ENCODE data around the gene RRBP1.

RRBP1 gene

DNA sequence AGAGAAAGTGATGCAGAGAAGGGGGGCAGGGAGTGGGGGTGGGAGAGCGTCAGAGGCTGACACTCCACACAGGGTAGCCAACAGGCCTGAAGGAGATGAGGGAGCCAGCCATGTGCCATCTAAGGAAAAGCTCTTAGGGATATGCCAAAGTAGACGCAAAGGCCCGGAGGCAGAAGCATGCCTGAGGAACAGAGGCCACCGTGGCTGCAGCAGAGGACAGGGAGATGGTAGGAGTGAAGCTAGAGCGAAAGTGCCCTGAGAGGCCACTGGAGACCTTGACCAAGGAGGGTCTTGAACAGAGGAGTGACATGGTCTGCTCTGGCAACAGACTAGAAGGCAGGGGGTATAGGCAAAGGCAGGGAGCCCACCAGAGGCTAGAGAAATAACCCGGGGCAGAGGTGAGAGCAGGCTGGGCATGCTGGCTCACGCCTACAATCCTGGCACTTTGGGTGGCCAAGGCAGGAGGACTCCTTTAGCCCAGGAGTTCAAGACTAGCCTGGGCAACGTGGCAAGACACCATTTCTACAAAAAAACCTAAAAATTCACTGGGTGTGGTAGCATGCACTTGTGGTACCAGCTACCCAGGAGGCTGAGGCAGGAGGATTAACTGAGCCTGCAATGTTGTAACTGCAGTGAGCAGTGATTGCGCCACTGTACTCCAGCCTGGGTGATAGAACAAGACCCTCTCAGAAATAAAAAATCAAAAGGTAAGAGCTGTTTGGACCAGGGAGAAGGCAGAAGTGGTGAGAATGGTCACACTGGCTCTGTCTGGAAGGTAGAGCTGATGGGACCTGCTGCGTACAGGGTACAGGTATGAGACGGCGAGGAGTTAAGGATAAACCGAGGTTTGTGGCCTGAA lies 6.3 kb downstream of the RRBP1 start:
- peaks cover 7% of the 10 kb centered on the region for H3K4me1 ChIP-seq (ENCODE audit: insufficient read depth, poor library complexity, severe bottlenecking)

GRCh38 chr20:17674722-17675518 lies 7.1 kb downstream of the RRBP1 start:
- no peaks in the 10 kb centered on the region for H3K9me3 ChIP-seq (ENCODE audit: severe bottlenecking)
- peaks cover 6% of the 10 kb centered on the region for H3K4me1 ChIP-seq (ENCODE audit: insufficient read depth, poor library complexity, severe bottlenecking)
- no peak for ATAC-seq (ENCODE audit: low read depth)
- peaks cover 76% of the 10 kb centered on the region for H3K36me3 ChIP-seq (ENCODE audit: low read depth)
- H3K27me3 ChIP-seq (ENCODE audit: insufficient read depth, poor library complexity, severe bottlenecking) = no peaks in the 10 kb centered on the region
- DNase-seq (ENCODE audit: low spot score) = peak; percentile 23
- TF ChIP-seq, protein P1, sequence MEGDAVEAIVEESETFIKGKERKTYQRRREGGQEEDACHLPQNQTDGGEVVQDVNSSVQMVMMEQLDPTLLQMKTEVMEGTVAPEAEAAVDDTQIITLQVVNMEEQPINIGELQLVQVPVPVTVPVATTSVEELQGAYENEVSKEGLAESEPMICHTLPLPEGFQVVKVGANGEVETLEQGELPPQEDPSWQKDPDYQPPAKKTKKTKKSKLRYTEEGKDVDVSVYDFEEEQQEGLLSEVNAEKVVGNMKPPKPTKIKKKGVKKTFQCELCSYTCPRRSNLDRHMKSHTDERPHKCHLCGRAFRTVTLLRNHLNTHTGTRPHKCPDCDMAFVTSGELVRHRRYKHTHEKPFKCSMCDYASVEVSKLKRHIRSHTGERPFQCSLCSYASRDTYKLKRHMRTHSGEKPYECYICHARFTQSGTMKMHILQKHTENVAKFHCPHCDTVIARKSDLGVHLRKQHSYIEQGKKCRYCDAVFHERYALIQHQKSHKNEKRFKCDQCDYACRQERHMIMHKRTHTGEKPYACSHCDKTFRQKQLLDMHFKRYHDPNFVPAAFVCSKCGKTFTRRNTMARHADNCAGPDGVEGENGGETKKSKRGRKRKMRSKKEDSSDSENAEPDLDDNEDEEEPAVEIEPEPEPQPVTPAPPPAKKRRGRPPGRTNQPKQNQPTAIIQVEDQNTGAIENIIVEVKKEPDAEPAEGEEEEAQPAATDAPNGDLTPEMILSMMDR (IDR thresholded peaks at IDR 0.05; ENCODE audit: poor library complexity, severe bottlenecking) = no peak
- H3K4me3 ChIP-seq (ENCODE audit: severe bottlenecking) = no peak overlapping the region
- H3K27ac ChIP-seq (ENCODE audit: poor library complexity, severe bottlenecking) = no peak overlapping the region

More for the DNA sequence above, 6.3 kb downstream of the RRBP1 start:
- no peaks in the 10 kb centered on the region for H3K9me3 ChIP-seq (ENCODE audit: severe bottlenecking)
- no peak overlapping the region for H3K27ac ChIP-seq (ENCODE audit: poor library complexity, severe bottlenecking)
- ATAC-seq (ENCODE audit: low read depth) = no peak
- DNase-seq (ENCODE audit: low spot score) = peak; percentile 30
- peaks cover 72% of the 10 kb centered on the region for H3K36me3 ChIP-seq (ENCODE audit: low read depth)
- H3K4me3 ChIP-seq (ENCODE audit: severe bottlenecking) = no peak overlapping the region
- TF ChIP-seq, protein P1 (IDR thresholded peaks at IDR 0.05; ENCODE audit: poor library complexity, severe bottlenecking) = no peak
- no peaks in the 10 kb centered on the region for H3K27me3 ChIP-seq (ENCODE audit: insufficient read depth, poor library complexity, severe bottlenecking)

DNA sequence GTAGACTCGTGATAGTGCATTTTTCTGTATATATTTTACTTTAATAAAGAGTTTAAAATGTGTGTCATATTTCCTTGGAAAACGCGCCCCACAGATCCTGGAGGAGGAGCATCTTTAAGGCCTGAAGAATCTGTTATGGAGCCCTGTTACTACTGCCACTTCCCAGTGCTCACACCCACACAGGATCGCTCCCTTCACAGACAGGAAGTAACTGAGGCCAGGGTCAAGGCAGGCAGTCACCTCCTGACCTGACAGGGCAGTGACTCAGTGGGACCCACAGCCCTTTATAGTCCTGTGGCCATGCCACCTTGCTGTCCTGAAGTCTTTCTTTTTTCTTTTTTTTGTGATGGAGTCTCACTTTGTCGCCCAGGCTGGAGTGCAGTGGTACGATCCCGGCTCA lies 9.0 kb downstream of the RRBP1 start:
- DNase-seq (ENCODE audit: low spot score) = peak; percentile 23
- Histone ChIP-seq H3K9me3 (ENCODE audit: severe bottlenecking) (no peaks in the 10 kb centered on the region), H3K27ac (ENCODE audit: poor library complexity, severe bottlenecking) (no peak overlapping the region), H3K36me3 (ENCODE audit: low read depth) (peaks cover 74% of the 10 kb centered on the region), H3K4me1 (ENCODE audit: insufficient read depth, poor library complexity, severe bottlenecking) (no peaks in the 10 kb centered on the region), H3K4me3 (ENCODE audit: severe bottlenecking) (no peak overlapping the region), H3K27me3 (ENCODE audit: insufficient read depth, poor library complexity, severe bottlenecking) (no peaks in the 10 kb centered on the region)
- no peak for ATAC-seq (ENCODE audit: low read depth)
- TF ChIP-seq, protein P1 (IDR thresholded peaks at IDR 0.05; ENCODE audit: poor library complexity, severe bottlenecking) = no peak

DNA sequence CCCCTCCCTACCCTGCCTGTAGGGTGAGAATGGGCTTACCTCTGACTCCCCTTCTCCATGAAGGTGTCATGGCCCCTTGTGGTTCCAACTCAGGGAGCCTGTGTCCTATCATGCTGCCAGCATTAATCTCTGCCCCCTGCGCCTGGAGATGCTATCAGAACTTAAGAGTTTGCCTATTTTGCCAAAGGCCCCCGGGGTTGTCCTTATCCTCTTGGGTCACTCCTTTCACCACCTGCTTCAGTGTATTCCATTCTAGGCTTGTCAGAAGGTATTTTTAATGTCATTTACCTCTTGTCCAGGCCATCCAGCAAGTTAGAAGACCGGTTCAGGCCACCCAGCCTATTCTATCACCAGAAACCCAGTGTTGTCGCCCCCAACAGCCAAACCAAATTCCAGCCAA lies 10.5 kb downstream of the RRBP1 start:
- no peaks in the 10 kb centered on the region for H3K4me1 ChIP-seq (ENCODE audit: insufficient read depth, poor library complexity, severe bottlenecking)
- H3K36me3 ChIP-seq (ENCODE audit: low read depth) = peaks cover 65% of the 10 kb centered on the region
- no peaks in the 10 kb centered on the region for H3K27me3 ChIP-seq (ENCODE audit: insufficient read depth, poor library complexity, severe bottlenecking)
- no peak overlapping the region for H3K4me3 ChIP-seq (ENCODE audit: severe bottlenecking)
- no peak for ATAC-seq (ENCODE audit: low read depth)
- TF ChIP-seq, protein P1 (IDR thresholded peaks at IDR 0.05; ENCODE audit: poor library complexity, severe bottlenecking) = no peak
- H3K9me3 ChIP-seq (ENCODE audit: severe bottlenecking) = no peaks in the 10 kb centered on the region
- H3K27ac ChIP-seq (ENCODE audit: poor library complexity, severe bottlenecking) = no peak overlapping the region
- DNase-seq (ENCODE audit: low spot score) = peak; percentile 26
